Epithelial cell of proximal tubule (primary cell): ENCODE results near the gene USP7. TPM values are rescaled to one million over a fixed set of nuclear protein-coding genes. Genes with fewer than 3 reads are reported as not detected.

ENCODE experiments used
- DNase-seq: peaks from one replicate; pipeline ENCODE4 v3.0.0-alpha.2; 2011; ENCODE audit warnings: low read depth
- H3K4me3 ChIP-seq: 2 replicates; pipeline ENCODE4 v1.5.1; 2011; ENCODE audit warnings: low read depth, mild to moderate bottlenecking, low read length
- CTCF ChIP-seq: conservative IDR thresholded peaks from 2 replicates; pipeline ENCODE4 v1.5.1; 2012; ENCODE audit warnings: low read depth, mild to moderate bottlenecking, low read length
- total RNA-seq: library from RNA; depleted of rRNA; stranded (reverse); fragments of >200 nt; gene quantifications from 2 replicates; pipeline ENCODE4 v1.2.3, GENCODE V29; 2015

The USP7 gene
- total RNA-seq, 1 donor from 2014 or later, result 91.4 TPM

GRCh38 chr16:8853150-8853549 lies 110.6 kb downstream of the USP7 start:
- TF ChIP-seq CTCF, result no peak
- no peak for DNase-seq
- no peak overlapping the region for H3K4me3 ChIP-seq

GRCh38 chr16:8852534-8852933 lies 111.2 kb downstream of the USP7 start:
- H3K4me3 ChIP-seq, result no peak overlapping the region
- no peak for DNase-seq
- TF ChIP-seq CTCF, result no peak

- H3K4me3 ChIP-seq, result no peak overlapping the region
- no peak for DNase-seq
- no peak for TF ChIP-seq CTCF
These were observed 111.8 kb downstream of the USP7 start for GRCh38 chr16:8851761-8852403.

GRCh38 chr16:8850279-8850885 lies 113.3 kb downstream of the USP7 start:
- TF ChIP-seq CTCF, result no peak
- H3K4me3 ChIP-seq, result no peak overlapping the region
- no peak for DNase-seq

GRCh38 chr16:8849411-8850011 lies 114.2 kb downstream of the USP7 start:
- no peak overlapping the region for H3K4me3 ChIP-seq
- no peak for DNase-seq
- TF ChIP-seq CTCF, result no peak

DNA sequence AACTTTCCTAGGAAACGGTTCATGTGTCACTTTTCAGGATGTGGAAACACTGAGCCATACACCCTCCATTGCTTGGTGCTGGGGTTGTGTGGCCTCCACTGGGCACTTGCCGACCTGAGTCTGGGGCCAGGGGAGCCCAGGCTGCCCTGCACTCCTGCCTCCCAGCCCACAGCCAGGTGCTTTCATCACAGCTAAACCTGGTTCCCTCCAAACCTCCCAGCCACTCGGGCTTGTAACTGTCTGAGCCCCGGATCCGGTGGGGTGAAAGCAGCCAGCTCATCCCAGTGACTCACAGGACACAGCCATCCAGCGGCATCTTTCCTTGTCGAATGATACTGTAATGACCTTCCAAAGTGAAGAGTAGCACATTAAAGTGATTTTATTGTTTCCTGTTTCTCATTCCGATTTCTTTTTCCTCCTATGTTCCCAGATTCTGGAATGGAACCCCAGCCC lies 114.7 kb downstream of the USP7 start:
- TF ChIP-seq CTCF, result no peak
- H3K4me3 ChIP-seq, result no peak overlapping the region
- no peak for DNase-seq
